Neural progenitor cell (in vitro differentiated cells): ENCODE measurements around the gene KRT80. TPM values are rescaled to one million over a fixed set of nuclear protein-coding genes. Genes with fewer than 3 reads are reported as not detected.

Experiments used
- DNase-seq: peaks from one replicate; pipeline ENCODE4 v3.0.0-alpha.2; 2016; ENCODE audit warnings: low spot score
- H2AFZ ChIP-seq: fragments of 200-600 bp; sonication (generic); replicated peaks from 2 replicates; pipeline ENCODE4 v1.6.1; 2016; ENCODE audit warnings: antibody characterized with exemption
- H3F3A ChIP-seq: fragments of 200-600 bp; sonication (generic); 2 replicates; pipeline ENCODE4 v1.6.1; 2016; ENCODE audit warnings: antibody characterized with exemption, low read depth
- H3K27ac ChIP-seq: fragments of 200-600 bp; sonication (generic); 2 replicates; pipeline ENCODE4 v1.5.1; 2016; ENCODE audit warnings: mild to moderate bottlenecking
- H3K27me3 ChIP-seq: fragments of 200-600 bp; sonication (generic); 2 replicates; pipeline ENCODE4 v1.6.1; 2016; ENCODE audit warnings: mild to moderate bottlenecking, moderate library complexity
- H3K36me3 ChIP-seq: fragments of 200-600 bp; sonication (generic); 2 replicates; pipeline ENCODE4 v1.5.1; 2016
- H3K4me1 ChIP-seq: fragments of 200-600 bp; sonication (generic); 2 replicates; pipeline ENCODE4 v1.6.1; 2016; ENCODE audit warnings: mixed run types
- H3K4me2 ChIP-seq: fragments of 200-600 bp; sonication (generic); 2 replicates; pipeline ENCODE4 v1.6.1; 2016
- H3K4me3 ChIP-seq: fragments of 200-600 bp; sonication (generic); 2 replicates; pipeline ENCODE4 v1.5.1; 2016
- H3K79me2 ChIP-seq: fragments of 200-600 bp; sonication (generic); 2 replicates; pipeline ENCODE4 v1.6.1; 2016; ENCODE audit warnings: low read depth
- H3K9ac ChIP-seq: fragments of 200-600 bp; sonication (generic); 2 replicates; pipeline ENCODE4 v1.6.1; 2016
- H3K9me3 ChIP-seq: fragments of 200-600 bp; sonication (generic); 2 replicates; pipeline ENCODE4 v1.5.1; 2016; ENCODE audit warnings: low read depth
- H4K20me1 ChIP-seq: fragments of 200-600 bp; sonication (generic); 2 replicates; pipeline ENCODE4 v1.6.1; 2016; ENCODE audit warnings: low read depth
- H3K27ac Mint-ChIP-seq: 3 replicates; pipeline ENCODE4 v1.8.0; 2021; ENCODE audit warnings: mixed read lengths
- H3K27me3 Mint-ChIP-seq: 2 replicates; pipeline ENCODE4 v1.8.0; 2022; ENCODE audit warnings: low read depth, mild to moderate bottlenecking, inconsistent platforms, moderate library complexity, mixed read lengths; ENCODE audit not compliant: insufficient read depth
- H3K36me3 Mint-ChIP-seq: 3 replicates; pipeline ENCODE4 v1.8.0; 2021; ENCODE audit warnings: mixed read lengths
- H3K4me1 Mint-ChIP-seq: 3 replicates; pipeline ENCODE4 v1.8.0; 2021; ENCODE audit warnings: mixed read lengths
- H3K4me3 Mint-ChIP-seq: 3 replicates; pipeline ENCODE4 v1.8.0; 2021; ENCODE audit warnings: mild to moderate bottlenecking, moderate library complexity, mixed read lengths
- H3K9me3 Mint-ChIP-seq: 3 replicates; pipeline ENCODE4 v1.8.0; 2020; ENCODE audit warnings: mixed read lengths
- CTCF ChIP-seq: fragments of 200-600 bp; sonication (generic); IDR thresholded peaks from 2 replicates; pipeline ENCODE4 v1.5.1; 2017; ENCODE audit warnings: antibody characterized with exemption, mild to moderate bottlenecking
- EZH2 ChIP-seq: fragments of 200-600 bp; sonication (generic); IDR thresholded peaks from 2 replicates; pipeline ENCODE4 v1.6.1; 2017; ENCODE audit warnings: antibody characterized with exemption, mild to moderate bottlenecking, moderate library complexity
- EZH2phosphoT487 ChIP-seq: fragments of 200-600 bp; sonication (generic); IDR thresholded peaks from 2 replicates; pipeline ENCODE4 v1.6.1; 2017; ENCODE audit warnings: antibody characterized with exemption
- total RNA-seq: library from RNA; depleted of rRNA; stranded (reverse); fragments of >200 nt; gene quantifications from 2 replicates; pipeline ENCODE4 v1.2.3, GENCODE V29; 2015; ENCODE audit warnings: low replicate concordance

KRT80 gene
- total RNA-seq, 1 donor from 2014 or later = not detected

- H3K36me3 Mint-ChIP-seq = no peaks in the 10 kb centered on the region
- Histone ChIP-seq H3K4me1 (peaks cover 12% of the 10 kb centered on the region), H3F3A (peaks cover 6% of the 10 kb centered on the region), H3K79me2 (no peaks in the 10 kb centered on the region), H3K4me2 (no peak overlapping the region), H3K9me3 (no peaks in the 10 kb centered on the region), H3K27me3 (peaks cover 42% of the 10 kb centered on the region), H3K27ac (no peak overlapping the region), H3K9ac (no peak overlapping the region), H3K36me3 (no peaks in the 10 kb centered on the region), H2AFZ (no peak overlapping the region), H3K4me3 (no peak overlapping the region), H4K20me1 (no peaks in the 10 kb centered on the region)
- H3K4me1 Mint-ChIP-seq = peaks cover 47% of the 10 kb centered on the region
- no peak for TF ChIP-seq CTCF
- no peak for TF ChIP-seq EZH2phosphoT487
- H3K9me3 Mint-ChIP-seq = no peaks in the 10 kb centered on the region
- H3K4me3 Mint-ChIP-seq = no peak overlapping the region
- DNase-seq = no peak
- peaks cover 31% of the 10 kb centered on the region for H3K27me3 Mint-ChIP-seq
- no peak overlapping the region for H3K27ac Mint-ChIP-seq
Observed at GRCh38 chr12:52236386-52237050, 44.7 kb upstream of the KRT80 start.

- no peak overlapping the region for H3K4me3 ChIP-seq
- DNase-seq = no peak
- no peaks in the 10 kb centered on the region for H3K9me3 ChIP-seq
- no peak overlapping the region for H3K9ac ChIP-seq
- peaks cover 47% of the 10 kb centered on the region for H3K4me1 Mint-ChIP-seq
- H3K36me3 ChIP-seq = no peaks in the 10 kb centered on the region
- H3K4me1 ChIP-seq = peaks cover 12% of the 10 kb centered on the region
- H3K27ac ChIP-seq = no peak overlapping the region
- H3K27me3 ChIP-seq = peaks cover 48% of the 10 kb centered on the region
- H3F3A ChIP-seq = peaks cover 6% of the 10 kb centered on the region
- no peaks in the 10 kb centered on the region for H3K9me3 Mint-ChIP-seq
- TF ChIP-seq EZH2phosphoT487 (no peak), CTCF (no peak), EZH2 (no peak)
- H3K27me3 Mint-ChIP-seq = peaks cover 28% of the 10 kb centered on the region
- H3K79me2 ChIP-seq = no peaks in the 10 kb centered on the region
- no peak overlapping the region for H2AFZ ChIP-seq
- no peaks in the 10 kb centered on the region for H4K20me1 ChIP-seq
- H3K4me3 Mint-ChIP-seq = peak overlapping the region; percentile 9
- H3K27ac Mint-ChIP-seq = no peak overlapping the region
- no peak overlapping the region for H3K4me2 ChIP-seq
- no peaks in the 10 kb centered on the region for H3K36me3 Mint-ChIP-seq
Observed at GRCh38 chr12:52235822-52236361, 44.1 kb upstream of the KRT80 start.

DNA sequence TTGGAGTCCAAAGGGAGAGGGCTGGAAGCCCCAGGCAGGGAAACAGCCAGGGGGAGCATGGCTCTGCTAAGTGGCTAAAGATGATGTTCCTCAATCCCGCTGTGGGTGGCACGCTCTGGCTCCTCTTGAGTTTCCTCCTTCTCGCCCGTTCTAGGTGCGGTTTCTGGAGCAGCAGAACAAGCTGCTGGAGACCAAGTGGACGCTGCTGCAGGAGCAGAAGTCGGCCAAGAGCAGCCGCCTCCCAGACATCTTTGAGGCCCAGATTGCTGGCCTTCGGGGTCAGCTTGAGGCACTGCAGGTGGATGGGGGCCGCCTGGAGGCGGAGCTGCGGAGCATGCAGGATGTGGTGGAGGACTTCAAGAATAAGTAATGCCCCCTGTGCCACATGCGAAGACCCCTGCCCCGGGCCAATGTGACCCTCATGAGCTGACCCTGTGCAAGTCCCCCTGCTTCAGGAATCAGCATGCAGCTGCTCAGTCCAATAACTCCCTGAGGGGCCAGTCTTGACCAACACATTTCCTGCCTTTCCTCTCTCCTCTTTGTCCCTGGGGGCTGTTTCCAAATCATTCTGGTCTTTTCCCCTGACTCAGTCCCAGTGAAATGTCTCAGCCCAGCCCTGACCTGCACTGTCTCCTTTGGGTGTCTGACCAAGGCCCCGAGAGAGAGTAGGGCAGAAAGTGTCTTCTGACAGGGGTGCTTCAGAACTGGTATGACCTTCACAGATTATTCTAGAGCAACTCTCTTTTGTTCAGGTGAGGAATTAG lies 43.4 kb upstream of the KRT80 start:
- H3K9me3 Mint-ChIP-seq = no peaks in the 10 kb centered on the region
- Histone ChIP-seq H3K36me3 (no peaks in the 10 kb centered on the region), H3K4me2 (no peak overlapping the region), H3K9me3 (no peaks in the 10 kb centered on the region), H2AFZ (no peak overlapping the region), H4K20me1 (no peaks in the 10 kb centered on the region), H3K4me3 (no peak overlapping the region), H3K27me3 (peaks cover 55% of the 10 kb centered on the region), H3K27ac (no peak overlapping the region), H3K9ac (no peak overlapping the region), H3F3A (peaks cover 6% of the 10 kb centered on the region), H3K79me2 (no peaks in the 10 kb centered on the region), H3K4me1 (peaks cover 12% of the 10 kb centered on the region)
- peaks cover 47% of the 10 kb centered on the region for H3K4me1 Mint-ChIP-seq
- TF ChIP-seq EZH2 (no peak), CTCF (no peak), EZH2phosphoT487 (no peak)
- peak overlapping the region; percentile 9 for H3K4me3 Mint-ChIP-seq
- DNase-seq = no peak
- H3K27me3 Mint-ChIP-seq = peaks cover 31% of the 10 kb centered on the region
- H3K36me3 Mint-ChIP-seq = no peaks in the 10 kb centered on the region
- H3K27ac Mint-ChIP-seq = no peak overlapping the region
